Stimulated activated CD4-positive, alpha-beta T cell treated with anti-CD3 and anti-CD28 coated beads, Interleukin-15, amount 100 ng/mL, for 24 hours (primary cell): ENCODE data around the gene FGF13.

Experiments
- DNase-seq: peaks from one replicate; pipeline ENCODE4 v3.0.0-alpha.2; 2020

FGF13 gene

GRCh38 chrX:138651494-138651893, 60.0 kb downstream of the FGF13 start:
- no peak for DNase-seq

GRCh38 chrX:138648568-138648967, 62.9 kb downstream of the FGF13 start:
- no peak for DNase-seq

- no peak for DNase-seq
Observed at GRCh38 chrX:138638996-138639395, 72.5 kb downstream of the FGF13 start.
